Trophoblast cell (in vitro differentiated cells and primary cell): Measurements from ENCODE around the gene MYH7.

Experiments
- DNase-seq, 2 donors: peaks; one replicate each; pipeline ENCODE4 v3.0.0-alpha.2; 2016
- H2AFZ ChIP-seq: 2 replicates; pipeline ENCODE4 v1.6.1; 2013; ENCODE audit warnings: low read length, moderate library complexity, mild to moderate bottlenecking; ENCODE audit not compliant: insufficient read depth, poor library complexity
- H2AK5ac ChIP-seq: 2 replicates; pipeline ENCODE4 v1.6.1; 2013; ENCODE audit warnings: mild to moderate bottlenecking, low read length
- H2BK120ac ChIP-seq: 2 replicates; pipeline ENCODE4 v1.6.1; 2013; ENCODE audit warnings: low read length, mild to moderate bottlenecking, moderate library complexity; ENCODE audit not compliant: insufficient read depth, poor library complexity
- H2BK12ac ChIP-seq: 2 replicates; pipeline ENCODE4 v1.6.1; 2013; ENCODE audit warnings: mild to moderate bottlenecking, low read length, moderate library complexity
- H2BK5ac ChIP-seq: 2 replicates; pipeline ENCODE4 v1.6.1; 2013; ENCODE audit warnings: low read length, low read depth, moderate library complexity, mild to moderate bottlenecking; ENCODE audit not compliant: poor library complexity
- H3K14ac ChIP-seq: 2 replicates; pipeline ENCODE4 v1.6.1; 2013; ENCODE audit warnings: mild to moderate bottlenecking, low read length
- H3K18ac ChIP-seq: 2 replicates; pipeline ENCODE4 v1.6.1; 2013; ENCODE audit warnings: mild to moderate bottlenecking, low read length
- H3K23ac ChIP-seq: 2 replicates; pipeline ENCODE4 v1.6.1; 2013; ENCODE audit warnings: low read length
- H3K27ac ChIP-seq: 2 replicates; pipeline ENCODE4 v1.5.1; 2013; ENCODE audit warnings: low read depth, mild to moderate bottlenecking, inconsistent platforms, low read length, moderate library complexity
- H3K27me3 ChIP-seq: 2 replicates; pipeline ENCODE4 v1.6.1; 2013; ENCODE audit warnings: inconsistent platforms, mild to moderate bottlenecking, low read length, moderate library complexity; ENCODE audit not compliant: insufficient read depth
- H3K36me3 ChIP-seq, 2 experiments: 1 replicate in 1 of 2; 2 replicates in 1 of 2; pipeline ENCODE4 v1.6.1; 2013; ENCODE audit warnings: low read length in 2 of 2, mild to moderate bottlenecking in 2 of 2, moderate library complexity in 1 of 2; ENCODE audit not compliant: insufficient read depth in 2 of 2, control insufficient read depth in 1 of 2
- H3K4ac ChIP-seq: 2 replicates; pipeline ENCODE4 v1.6.1; 2013; ENCODE audit warnings: low read depth, mild to moderate bottlenecking, low read length, moderate library complexity
- H3K4me1 ChIP-seq, 2 experiments: 1 replicate in 1 of 2; 2 replicates in 1 of 2; pipeline ENCODE4 v1.6.1; 2013; ENCODE audit warnings: low read length in 2 of 2, mild to moderate bottlenecking in 2 of 2, moderate library complexity in 1 of 2; ENCODE audit not compliant: insufficient read depth in 2 of 2, control insufficient read depth in 1 of 2
- H3K4me2 ChIP-seq: 2 replicates; pipeline ENCODE4 v1.6.1; 2013; ENCODE audit warnings: inconsistent platforms, mild to moderate bottlenecking, low read length, moderate library complexity
- H3K4me3 ChIP-seq: 2 replicates; pipeline ENCODE4 v1.5.1; 2013; ENCODE audit warnings: mild to moderate bottlenecking, low read depth, low read length, inconsistent platforms
- H3K79me1 ChIP-seq: one replicate; pipeline ENCODE4 v1.6.1; 2013; ENCODE audit warnings: low read length
- H3K79me2 ChIP-seq: 2 replicates; pipeline ENCODE4 v1.6.1; 2013; ENCODE audit warnings: low read length, mild to moderate bottlenecking; ENCODE audit not compliant: control insufficient read depth, insufficient read depth, poor library complexity
- H3K9ac ChIP-seq: 2 replicates; pipeline ENCODE4 v1.6.1; 2013; ENCODE audit warnings: mild to moderate bottlenecking, low read length
- H3K9me3 ChIP-seq: 2 replicates; pipeline ENCODE4 v1.6.1; 2013; ENCODE audit warnings: low read depth, mild to moderate bottlenecking, control low read depth, inconsistent platforms, low read length; ENCODE audit not compliant: insufficient read depth
- H4K12ac ChIP-seq: 2 replicates; pipeline ENCODE4 v1.6.1; 2013; ENCODE audit warnings: low read depth, mild to moderate bottlenecking, low read length, moderate library complexity
- H4K8ac ChIP-seq: 2 replicates; pipeline ENCODE4 v1.6.1; 2013; ENCODE audit warnings: low read depth, mild to moderate bottlenecking, low read length, moderate library complexity
- H4K91ac ChIP-seq: one replicate; pipeline ENCODE4 v1.6.1; 2013; ENCODE audit warnings: low read depth, mild to moderate bottlenecking, low read length, moderate library complexity
- WGBS: extraction: QIAGEN DNeasy Blood & Tissue Kit; methylation state at CpG from one replicate; pipeline ENCODE4 v1.1.7; 2013; ENCODE audit warnings: missing lambda C conversion rate; ENCODE audit not compliant: insufficient read length, insufficient coverage; ENCODE audit errors: extremely low coverage; 5-methylcytosine and 5-hydroxymethylcytosine counted together

Gene MYH7

GRCh38 chr14:23366426-23366921, 69.0 kb downstream of the MYH7 start:
- peak overlapping the region; percentile 22 for H3K14ac ChIP-seq
- peak overlapping the region; percentile 53 for H3K4me2 ChIP-seq
- H3K9me3 ChIP-seq: peaks cover 2% of the 10 kb centered on the region
- H3K9ac ChIP-seq: peak overlapping the region; percentile 9
- H4K12ac ChIP-seq: no peak overlapping the region
- H3K4ac ChIP-seq: no peak overlapping the region
- no CpG with 5 or more reads among the region's 34 CpGs for WGBS
- H4K91ac ChIP-seq: peak overlapping the region; percentile 13
- peak overlapping the region; percentile 9 for H2AK5ac ChIP-seq
- H2BK12ac ChIP-seq: no peak overlapping the region
- peak overlapping the region; percentile 8 for H4K8ac ChIP-seq
- DNase-seq: peak in 1 of 2 donors; percentile 54
- H3K23ac ChIP-seq: no peak overlapping the region
- H3K79me2 ChIP-seq: peaks cover 19% of the 10 kb centered on the region
- H3K36me3 ChIP-seq: peaks cover 0 to 1% of the 10 kb centered on the region in 2 experiments
- H3K4me3 ChIP-seq: peak overlapping the region; percentile 52
- peaks cover 23% of the 10 kb centered on the region for H3K79me1 ChIP-seq
- no peaks in the 10 kb centered on the region for H3K27me3 ChIP-seq
- peak overlapping the region; percentile 22 for H3K27ac ChIP-seq
- no peak overlapping the region for H2AFZ ChIP-seq
- H3K4me1 ChIP-seq: peaks cover 7 to 17% of the 10 kb centered on the region in 2 experiments
- H2BK120ac ChIP-seq: peak overlapping the region; percentile 9
- H3K18ac ChIP-seq: peak overlapping the region; percentile 4
- no peak overlapping the region for H2BK5ac ChIP-seq

GRCh38 chr14:23365732-23366425, 69.6 kb downstream of the MYH7 start:
- Histone ChIP-seq H2BK12ac (peak overlapping the region; percentile 53), H2AFZ (peak overlapping the region; percentile 61), H3K14ac (peak overlapping the region; percentile 100), H3K18ac (peak overlapping the region; percentile 100), H3K27me3 (no peaks in the 10 kb centered on the region), H3K27ac (peak overlapping the region; percentile 81), H4K12ac (peak overlapping the region; percentile 97), H2AK5ac (peak overlapping the region; percentile 80), H3K79me1 (peaks cover 23% of the 10 kb centered on the region), H3K23ac (no peak overlapping the region), H3K9ac (peak overlapping the region; percentile 95), H4K91ac (peak overlapping the region; percentile 98), H3K36me3 (peaks cover 0 to 1% of the 10 kb centered on the region in 2 experiments), H3K9me3 (peaks cover 2% of the 10 kb centered on the region), H3K4ac (peak overlapping the region; percentile 100), H4K8ac (peak overlapping the region; percentile 95), H3K79me2 (peaks cover 19% of the 10 kb centered on the region), H3K4me2 (peak overlapping the region; percentile 89), H2BK120ac (peak overlapping the region; percentile 96), H3K4me1 (peaks cover 7 to 17% of the 10 kb centered on the region in 2 experiments), H2BK5ac (peak overlapping the region; percentile 91), H3K4me3 (peak overlapping the region; percentile 78)
- WGBS: no CpG with 5 or more reads among the region's 51 CpGs
- DNase-seq: peak in 1 of 2 donors; percentile 53

GRCh38 chr14:23365036-23365731, 70.3 kb downstream of the MYH7 start, which contains the start of gene EFS:
Gene EFS (minus strand): TSS chr14:23365172. CDS start chr14:23365025, 147 bp downstream.
- Histone ChIP-seq H3K27ac (peak within 1 kb of the TSS; percentile 81), H3K9ac (peak within 1 kb of the TSS; percentile 95), H2AK5ac (peak within 1 kb of the TSS; percentile 99), H4K12ac (peak within 1 kb of the TSS; percentile 97), H2BK120ac (peak within 1 kb of the TSS; percentile 96), H3K18ac (peak within 1 kb of the TSS; percentile 100), H3K4me1 (peaks cover 7 to 19% of the 10 kb centered on the region in 2 experiments), H3K36me3 (peaks cover 6 to 8% of the 10 kb centered on the region in 2 experiments), H3K9me3 (no peaks in the 10 kb centered on the region), H2AFZ (peak within 1 kb of the TSS; percentile 93), H4K91ac (peak within 1 kb of the TSS; percentile 98), H2BK5ac (peak within 1 kb of the TSS; percentile 91), H3K4ac (peak within 1 kb of the TSS; percentile 100), H3K4me2 (peak within 1 kb of the TSS; percentile 89), H3K14ac (peak within 1 kb of the TSS; percentile 100), H2BK12ac (peak within 1 kb of the TSS; percentile 53), H3K4me3 (peak within 1 kb of the TSS; percentile 78), H3K27me3 (no peaks in the 10 kb centered on the region), H4K8ac (peak within 1 kb of the TSS; percentile 95), H3K23ac (no peak within 1 kb of the TSS), H3K79me1 (peaks cover 23% of the 10 kb centered on the region), H3K79me2 (peaks cover 19% of the 10 kb centered on the region)
- DNase-seq: peak; percentile 66 to 85
- WGBS: no CpG with 5 or more reads among the region's 74 CpGs
